Measurements from ENCODE around the gene ZDHHC16. TPM values are rescaled to one million over a fixed set of nuclear protein-coding genes. Genes with fewer than 3 reads are reported as not detected.

Gene ZDHHC16
- total RNA-seq, 4 donors from 2014 or later, result 36.1 to 52.5 (median 36.5) TPM

DNA sequence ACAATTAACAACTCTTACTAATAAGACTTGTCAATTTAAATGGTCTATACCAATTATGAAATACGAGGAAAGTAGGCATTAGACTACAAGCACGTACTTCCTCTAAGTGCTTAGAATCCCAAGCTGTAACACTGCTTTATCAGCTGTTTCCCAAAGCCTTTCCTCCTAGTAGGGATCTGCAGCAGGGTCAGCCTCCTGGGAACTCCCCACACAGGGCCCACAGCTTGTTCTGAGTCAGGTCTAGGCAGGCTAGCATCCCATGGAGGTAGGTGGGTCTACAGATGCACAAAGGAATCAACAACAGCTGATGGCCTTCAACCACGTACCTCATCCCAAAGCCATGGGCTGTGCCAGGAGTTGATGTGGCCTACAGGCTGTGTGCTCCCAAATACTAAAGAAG lies 37.5 kb downstream of the ZDHHC16 start:
- intact Hi-C loops (cut with DNase I), result no loop called here
- no peak for TF ChIP-seq POLR2A (IDR thresholded peaks at IDR 0.05)
- TF ChIP-seq, protein P1, sequence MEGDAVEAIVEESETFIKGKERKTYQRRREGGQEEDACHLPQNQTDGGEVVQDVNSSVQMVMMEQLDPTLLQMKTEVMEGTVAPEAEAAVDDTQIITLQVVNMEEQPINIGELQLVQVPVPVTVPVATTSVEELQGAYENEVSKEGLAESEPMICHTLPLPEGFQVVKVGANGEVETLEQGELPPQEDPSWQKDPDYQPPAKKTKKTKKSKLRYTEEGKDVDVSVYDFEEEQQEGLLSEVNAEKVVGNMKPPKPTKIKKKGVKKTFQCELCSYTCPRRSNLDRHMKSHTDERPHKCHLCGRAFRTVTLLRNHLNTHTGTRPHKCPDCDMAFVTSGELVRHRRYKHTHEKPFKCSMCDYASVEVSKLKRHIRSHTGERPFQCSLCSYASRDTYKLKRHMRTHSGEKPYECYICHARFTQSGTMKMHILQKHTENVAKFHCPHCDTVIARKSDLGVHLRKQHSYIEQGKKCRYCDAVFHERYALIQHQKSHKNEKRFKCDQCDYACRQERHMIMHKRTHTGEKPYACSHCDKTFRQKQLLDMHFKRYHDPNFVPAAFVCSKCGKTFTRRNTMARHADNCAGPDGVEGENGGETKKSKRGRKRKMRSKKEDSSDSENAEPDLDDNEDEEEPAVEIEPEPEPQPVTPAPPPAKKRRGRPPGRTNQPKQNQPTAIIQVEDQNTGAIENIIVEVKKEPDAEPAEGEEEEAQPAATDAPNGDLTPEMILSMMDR (IDR thresholded peaks at IDR 0.05), result no peak
- Histone ChIP-seq H3K27me3 (no peaks in the 10 kb centered on the region), H3K4me3 (replicated peaks in 1 of 3) (no peak overlapping the region), H3K36me3 (peaks cover 17 to 20% of the 10 kb centered on the region in 2 donors), H3K4me1 (no peaks in the 10 kb centered on the region), H3K9me3 (no peaks in the 10 kb centered on the region), H3K27ac (no peak overlapping the region)
- WGBS, 2 donors, result 61 to 72% methylated on average over 3 of the region's 3 CpGs
- no peak for DNase-seq

DNA sequence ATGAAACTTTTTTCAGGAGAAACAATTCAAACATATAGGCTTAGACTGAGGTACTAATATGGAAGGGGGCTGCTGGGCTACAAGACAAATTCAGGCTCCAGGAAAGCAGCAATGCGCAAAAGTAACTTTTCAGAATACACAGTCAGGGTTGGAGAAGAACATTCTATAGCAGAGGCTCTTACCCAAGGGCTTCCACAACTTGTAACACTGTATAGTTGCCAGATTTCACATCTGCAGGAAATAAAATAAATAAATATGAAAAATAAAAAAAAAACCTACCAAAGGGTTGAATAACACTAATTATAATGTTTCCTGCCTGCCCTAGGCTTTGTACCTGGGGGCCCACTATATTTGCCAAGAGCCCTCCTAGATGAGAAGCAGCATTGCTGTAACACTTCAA lies 37.9 kb downstream of the ZDHHC16 start:
- Histone ChIP-seq H3K4me1 (no peaks in the 10 kb centered on the region), H3K9me3 (no peaks in the 10 kb centered on the region), H3K4me3 (replicated peaks in 1 of 3) (no peak overlapping the region), H3K36me3 (peaks cover 16 to 20% of the 10 kb centered on the region in 2 donors), H3K27ac (no peak overlapping the region), H3K27me3 (no peaks in the 10 kb centered on the region)
- 85 to 98% methylated on average over 1 of the region's 1 CpG for WGBS, 2 donors
- TF ChIP-seq, protein P1 (IDR thresholded peaks at IDR 0.05), result no peak
- no peak for TF ChIP-seq POLR2A (IDR thresholded peaks at IDR 0.05)
- intact Hi-C loops (cut with DNase I), result no loop called here
- DNase-seq, result no peak

DNA sequence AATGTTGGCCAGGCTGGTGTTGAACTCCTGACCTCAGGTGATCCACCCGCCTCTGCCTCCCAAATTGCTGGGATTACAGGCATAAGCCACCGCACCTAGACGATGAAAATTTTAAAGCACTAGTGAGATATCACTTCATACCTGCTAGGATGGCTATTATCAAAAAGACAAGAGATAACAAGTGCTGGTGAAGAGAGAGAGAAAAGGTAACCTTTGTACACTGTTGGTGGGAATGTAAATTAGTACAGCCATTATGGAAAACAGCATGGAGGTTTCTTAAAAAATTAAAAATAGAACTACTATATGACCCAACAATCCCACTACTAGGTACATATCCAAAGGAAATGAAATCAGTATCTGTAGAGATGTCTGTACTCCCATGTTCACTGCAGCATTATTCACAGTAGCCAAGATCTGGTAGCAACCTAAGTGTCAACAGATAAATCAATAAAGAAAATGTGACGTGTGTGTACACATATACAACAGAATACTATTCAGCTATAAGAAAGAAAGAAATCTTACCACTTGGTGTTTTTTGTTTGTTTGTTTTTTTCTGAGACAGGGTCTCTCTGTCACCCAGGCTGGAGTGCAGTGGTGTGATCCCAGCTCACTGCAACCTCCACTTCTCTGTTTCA lies 39.8 kb downstream of the ZDHHC16 start:
- intact Hi-C loops (cut with DNase I), result no loop called here
- no peaks in the 10 kb centered on the region for H3K9me3 ChIP-seq
- WGBS, 2 donors, result 95 to 99% methylated on average over 4 of the region's 4 CpGs
- no peak overlapping the region for H3K27ac ChIP-seq
- peaks cover 6 to 13% of the 10 kb centered on the region in 2 donors for H3K36me3 ChIP-seq
- DNase-seq, result no peak
- TF ChIP-seq, protein P1 (IDR thresholded peaks at IDR 0.05), result no peak
- TF ChIP-seq POLR2A (IDR thresholded peaks at IDR 0.05), result no peak
- H3K27me3 ChIP-seq, result no peaks in the 10 kb centered on the region
- H3K4me1 ChIP-seq, result peaks cover 6 to 12% of the 10 kb centered on the region in 2 donors
- no peak overlapping the region for H3K4me3 ChIP-seq (replicated peaks in 1 of 3)

DNA sequence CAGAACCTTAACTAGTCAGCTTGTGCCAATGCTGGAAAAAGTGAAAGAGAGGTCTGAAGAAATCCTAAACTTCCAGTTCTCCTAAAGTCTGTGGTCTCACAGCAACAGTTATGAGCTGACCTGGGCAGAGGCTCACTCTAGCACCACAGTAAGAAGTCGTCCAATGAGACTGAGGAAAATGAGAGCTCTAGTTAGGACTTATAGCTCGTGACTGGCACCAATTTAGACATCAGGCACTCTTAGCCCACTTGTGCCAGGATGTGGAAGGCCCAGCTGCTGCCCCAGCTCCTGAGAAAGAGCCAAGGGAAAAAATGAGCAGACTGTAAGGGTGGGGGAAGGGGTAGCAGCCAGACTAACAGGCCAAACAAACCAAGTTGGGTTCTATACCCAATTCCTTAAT lies 44.6 kb downstream of the ZDHHC16 start:
- TF ChIP-seq, protein P1 (IDR thresholded peaks at IDR 0.05), result no peak
- no peak for TF ChIP-seq POLR2A (IDR thresholded peaks at IDR 0.05)
- Histone ChIP-seq H3K4me3 (replicated peaks in 1 of 3) (no peak overlapping the region), H3K27me3 (no peaks in the 10 kb centered on the region), H3K9me3 (no peaks in the 10 kb centered on the region), H3K4me1 (peaks cover 29 to 37% of the 10 kb centered on the region in 2 donors), H3K27ac (peak overlapping the region; percentile 13 to 68 (median 28)), H3K36me3 (no peaks in the 10 kb centered on the region)
- intact Hi-C loops (cut with DNase I), result no loop called here
- DNase-seq, result peak; percentile 55 to 58
- WGBS, 2 donors, result 20 to 30% methylated on average over 2 of the region's 2 CpGs

DNA sequence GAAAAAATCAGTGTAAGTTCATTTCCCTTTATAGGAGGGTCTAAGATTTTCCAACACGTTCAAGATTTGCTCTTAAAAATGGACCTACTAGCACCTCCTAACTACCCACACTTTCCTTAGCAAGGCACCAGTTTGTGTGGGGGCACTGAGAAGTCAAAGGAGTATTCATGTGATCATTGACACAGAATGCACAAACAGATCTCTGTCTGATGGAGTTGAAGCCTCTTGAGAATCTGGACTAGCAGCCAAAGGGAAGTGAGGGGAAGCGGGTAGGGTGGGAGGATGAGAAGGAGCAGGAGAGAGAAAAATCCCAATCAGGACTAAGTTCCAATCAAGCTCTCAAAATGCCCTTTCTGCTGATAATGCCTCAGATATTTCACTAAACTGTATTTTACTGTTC lies 48.2 kb downstream of the ZDHHC16 start:
- DNase-seq, result peak in 1 of 2 donors; percentile 15
- 16 to 22% methylated on average over 2 of the region's 2 CpGs for WGBS, 2 donors
- H3K4me3 ChIP-seq (replicated peaks in 1 of 3), result no peak overlapping the region
- peaks cover 35 to 46% of the 10 kb centered on the region in 2 donors for H3K4me1 ChIP-seq
- no peaks in the 10 kb centered on the region for H3K27me3 ChIP-seq
- no peaks in the 10 kb centered on the region for H3K36me3 ChIP-seq
- no peaks in the 10 kb centered on the region for H3K9me3 ChIP-seq
- TF ChIP-seq, protein P1 (IDR thresholded peaks at IDR 0.05), result no peak
- TF ChIP-seq POLR2A (IDR thresholded peaks at IDR 0.05), result no peak
- H3K27ac ChIP-seq, result peak overlapping the region in 2 of 3 donors; percentile 1 to 11
- intact Hi-C loops (cut with DNase I), result no loop called here
